ENCODE results near the gene LRG1. TPM values are rescaled to one million over a fixed set of nuclear protein-coding genes. Genes with fewer than 3 reads are reported as not detected.

Gene LRG1
- polyA plus RNA-seq, 1 donor (not counting 4 experiments of a cell fraction or from before 2014, with no cell fraction given), result 1.2 TPM

GRCh38 chr19:4559569-4559968, 19.7 kb upstream of the LRG1 start, which contains the start of gene SEMA6B:
Gene SEMA6B, minus strand, starts transcription at chr19:4559684. Its CDS starts 1,227 bp downstream, at chr19:4558457.
- no peaks in the 10 kb centered on the region for H4K20me1 ChIP-seq (ENCODE audit: control insufficient read depth, extremely low read depth, insufficient read depth, low read length)
- DNase-seq (ENCODE audit: low read depth, low spot score) (no peak), FAIRE-seq (no peak)
- no peak within 1 kb of the TSS for H3K27ac ChIP-seq (ENCODE audit: control insufficient read depth, insufficient read depth, low read length)
- no peak within 1 kb of the TSS for H3K4me2 ChIP-seq (ENCODE audit: control insufficient read depth, extremely low read depth, insufficient read depth, low read depth, low read length)
- no peaks in the 10 kb centered on the region for H3K36me3 ChIP-seq (ENCODE audit: control insufficient read depth in 2 of 2, extremely low read depth in 1 of 2, insufficient read depth in 2 of 2, low read length in 2 of 2)
- H3K9ac ChIP-seq (ENCODE audit: control insufficient read depth, extremely low read depth, insufficient read depth, low read length), result no peak within 1 kb of the TSS
- TF ChIP-seq EZH2 (IDR thresholded peaks at IDR 0.05; ENCODE audit: low read length) (no peak), CTCF (optimal IDR thresholded peaks at IDR 0.05 in 1 of 3, IDR thresholded peaks at IDR 0.05 in 1 of 3, conservative IDR thresholded peaks at IDR 0.05 in 1 of 3; ENCODE audit: extremely low read depth in 1 of 3, insufficient read depth in 2 of 3, low read length in 3 of 3) (no peak)
- no peak within 1 kb of the TSS for H2AFZ ChIP-seq (ENCODE audit: control insufficient read depth, low read length)
- no peaks in the 10 kb centered on the region for H3K79me2 ChIP-seq (ENCODE audit: control insufficient read depth, insufficient read depth, low read length)
- no peak within 1 kb of the TSS for H3K4me3 ChIP-seq (ENCODE audit: control insufficient read depth in 2 of 3, extremely low read depth in 1 of 3, insufficient read depth in 2 of 3, low read depth in 1 of 3, low read length in 3 of 3)
- no peaks in the 10 kb centered on the region for H3K9me1 ChIP-seq (ENCODE audit: control insufficient read depth, extremely low read depth, insufficient read depth, low read length)
- H3K9me3 ChIP-seq (ENCODE audit: control insufficient read depth, low read depth, low read length), result no peaks in the 10 kb centered on the region
- no peaks in the 10 kb centered on the region for H3K4me1 ChIP-seq (ENCODE audit: control insufficient read depth, extremely low read depth, insufficient read depth, low read length)
- dilution Hi-C loops (cut with MboI; ENCODE audit: extremely low pct_ligation_motif_present, low sequenced_read_pairs), result no loop called here
- no peaks in the 10 kb centered on the region for H3K27me3 ChIP-seq (ENCODE audit: control insufficient read depth, extremely low read depth, insufficient read depth, low read length)

GRCh38 chr19:4557971-4558941, 18.4 kb upstream of the LRG1 start:
- H3K4me2 ChIP-seq (ENCODE audit: control insufficient read depth, extremely low read depth, insufficient read depth, low read depth, low read length), result no peak overlapping the region
- H3K9me3 ChIP-seq (ENCODE audit: control insufficient read depth, low read depth, low read length), result no peaks in the 10 kb centered on the region
- no peaks in the 10 kb centered on the region for H3K9me1 ChIP-seq (ENCODE audit: control insufficient read depth, extremely low read depth, insufficient read depth, low read length)
- TF ChIP-seq CTCF (optimal IDR thresholded peaks at IDR 0.05 in 1 of 3, IDR thresholded peaks at IDR 0.05 in 1 of 3, conservative IDR thresholded peaks at IDR 0.05 in 1 of 3; ENCODE audit: extremely low read depth in 1 of 3, insufficient read depth in 2 of 3, low read length in 3 of 3), result peak; percentile 80 to 94 (median 91)
- no peak for TF ChIP-seq EZH2 (IDR thresholded peaks at IDR 0.05; ENCODE audit: low read length)
- H3K79me2 ChIP-seq (ENCODE audit: control insufficient read depth, insufficient read depth, low read length), result no peaks in the 10 kb centered on the region
- no peak overlapping the region for H3K27ac ChIP-seq (ENCODE audit: control insufficient read depth, insufficient read depth, low read length)
- H3K27me3 ChIP-seq (ENCODE audit: control insufficient read depth, extremely low read depth, insufficient read depth, low read length), result no peaks in the 10 kb centered on the region
- dilution Hi-C loops (cut with MboI; ENCODE audit: extremely low pct_ligation_motif_present, low sequenced_read_pairs), result no loop called here
- H3K9ac ChIP-seq (ENCODE audit: control insufficient read depth, extremely low read depth, insufficient read depth, low read length), result no peak overlapping the region
- no peaks in the 10 kb centered on the region for H3K4me1 ChIP-seq (ENCODE audit: control insufficient read depth, extremely low read depth, insufficient read depth, low read length)
- no peaks in the 10 kb centered on the region for H4K20me1 ChIP-seq (ENCODE audit: control insufficient read depth, extremely low read depth, insufficient read depth, low read length)
- H3K4me3 ChIP-seq (ENCODE audit: control insufficient read depth in 2 of 3, extremely low read depth in 1 of 3, insufficient read depth in 2 of 3, low read depth in 1 of 3, low read length in 3 of 3), result no peak overlapping the region
- H2AFZ ChIP-seq (ENCODE audit: control insufficient read depth, low read length), result no peak overlapping the region
- no peak for DNase-seq (ENCODE audit: low read depth, low spot score)
- no peak for FAIRE-seq
- no peaks in the 10 kb centered on the region for H3K36me3 ChIP-seq (ENCODE audit: control insufficient read depth in 2 of 2, extremely low read depth in 1 of 2, insufficient read depth in 2 of 2, low read length in 2 of 2)
